NCI-H2196 treated with DMSO at 0.1 percent for 48 hours (cell line): Measurements from ENCODE around the gene PLPPR4.
"Not testable (repeated sequence)": the region's sequence is repeated elsewhere in the genome, so short reads cannot be mapped to it uniquely, and the experiment has no call there.

ENCODE experiments used
- DNase-seq: peaks from one replicate; lab custom pipeline; 2025; ENCODE audit not compliant: unreplicated experiment; lab: John Stamatoyannopoulos, UW

PLPPR4 gene

GRCh38 chr1:99268021-99268420, 3.7 kb downstream of the PLPPR4 start:
- no peak for DNase-seq

GRCh38 chr1:99269321-99269720, 5.0 kb downstream of the PLPPR4 start:
- no peak for DNase-seq

- no peak for DNase-seq
Measured at GRCh38 chr1:99270646-99271045, 6.4 kb downstream of the PLPPR4 start.

GRCh38 chr1:99271249-99271648, 7.0 kb downstream of the PLPPR4 start:
- no peak for DNase-seq

- DNase-seq = no peak
Measured at GRCh38 chr1:99277066-99277465, 12.8 kb downstream of the PLPPR4 start.

GRCh38 chr1:99279525-99279924, 15.2 kb downstream of the PLPPR4 start:
- no peak for DNase-seq

- no peak for DNase-seq
Measured at GRCh38 chr1:99281105-99281504, 16.8 kb downstream of the PLPPR4 start.

- DNase-seq = no peak
Measured at GRCh38 chr1:99282536-99282935, 18.2 kb downstream of the PLPPR4 start.

- not testable (repeated sequence) for DNase-seq
Measured at GRCh38 chr1:99283521-99283920, 19.2 kb downstream of the PLPPR4 start.

GRCh38 chr1:99292886-99293285, 28.6 kb downstream of the PLPPR4 start:
- no peak for DNase-seq

GRCh38 chr1:99297923-99298322, 33.6 kb downstream of the PLPPR4 start:
- no peak for DNase-seq

GRCh38 chr1:99304725-99305282, 40.5 kb downstream of the PLPPR4 start:
- DNase-seq = no peak

- DNase-seq = no peak
Measured at GRCh38 chr1:99305626-99306025, 41.3 kb downstream of the PLPPR4 start.

GRCh38 chr1:99306056-99306455, 41.8 kb downstream of the PLPPR4 start:
- DNase-seq = no peak

- DNase-seq = no peak
Measured at GRCh38 chr1:99306644-99307043, 42.4 kb downstream of the PLPPR4 start.

- DNase-seq = no peak
Measured at GRCh38 chr1:99315305-99315704, 51.0 kb downstream of the PLPPR4 start.

GRCh38 chr1:99326215-99326949, 62.1 kb downstream of the PLPPR4 start:
- no peak for DNase-seq

- DNase-seq = no peak
Measured at GRCh38 chr1:99327357-99327756, 63.1 kb downstream of the PLPPR4 start.

GRCh38 chr1:99328171-99328570, 63.9 kb downstream of the PLPPR4 start:
- DNase-seq = no peak

GRCh38 chr1:99331083-99331482, 66.8 kb downstream of the PLPPR4 start:
- DNase-seq = no peak

GRCh38 chr1:99331636-99332035, 67.3 kb downstream of the PLPPR4 start:
- no peak for DNase-seq

GRCh38 chr1:99332561-99332960, 68.3 kb downstream of the PLPPR4 start:
- no peak for DNase-seq

- DNase-seq = no peak
Measured at GRCh38 chr1:99334991-99335390, 70.7 kb downstream of the PLPPR4 start.
